IMR-90 (cell line): ENCODE measurements around the gene LIN7B.

Experiments used
- BHLHE40 ChIP-seq: fragments of 150-350 bp; IDR thresholded peaks from 2 replicates; pipeline ENCODE4 v1.6.1; 2016; ENCODE audit warnings: mild to moderate bottlenecking, low read depth, low read length
- CEBPB ChIP-seq: IDR thresholded peaks from 2 replicates; pipeline ENCODE4 v1.6.1; 2012; ENCODE audit warnings: low read depth, low read length, improper control_type of control experiment
- CHD1 ChIP-seq: IDR thresholded peaks from 2 replicates; pipeline ENCODE4 v1.6.1; 2012; ENCODE audit warnings: low read depth, low read length, improper control_type of control experiment
- CTCF ChIP-seq: conservative IDR thresholded peaks from 2 replicates; pipeline ENCODE4 v1.5.1; 2012; ENCODE audit warnings: mild to moderate bottlenecking, low read depth, low read length, improper control_type of control experiment
- FOS ChIP-seq: fragments of 150-350 bp; IDR thresholded peaks from 2 replicates; pipeline ENCODE4 v1.6.1; 2016; ENCODE audit warnings: low read depth, low read length
- MAFK ChIP-seq: IDR thresholded peaks from 2 replicates; pipeline ENCODE4 v1.6.1; 2012; ENCODE audit warnings: low read depth, low read length, improper control_type of control experiment
- MAZ ChIP-seq: IDR thresholded peaks from 2 replicates; pipeline ENCODE4 v1.6.1; 2012; ENCODE audit warnings: low read depth, mild to moderate bottlenecking, low read length, improper control_type of control experiment, moderate library complexity, borderline replicate concordance
- MXI1 ChIP-seq: IDR thresholded peaks from 2 replicates; pipeline ENCODE4 v1.6.1; 2012; ENCODE audit warnings: low read depth, mild to moderate bottlenecking, low read length, moderate library complexity, borderline replicate concordance
- POLR2A ChIP-seq: IDR thresholded peaks from 2 replicates; pipeline ENCODE4 v1.6.1; 2012; ENCODE audit warnings: mild to moderate bottlenecking, low read depth, low read length
- RAD21 ChIP-seq: IDR thresholded peaks from 2 replicates; pipeline ENCODE4 v1.6.1; 2012; ENCODE audit warnings: low read length, improper control_type of control experiment
- RCOR1 ChIP-seq: IDR thresholded peaks from 2 replicates; pipeline ENCODE4 v1.6.1; 2012; ENCODE audit warnings: mild to moderate bottlenecking, low read length, improper control_type of control experiment; ENCODE audit not compliant: insufficient replicate concordance
- RFX5 ChIP-seq: IDR thresholded peaks from 2 replicates; pipeline ENCODE4 v1.8.0; 2012; ENCODE audit warnings: low read depth, mild to moderate bottlenecking, low read length, moderate library complexity
- SMC3 ChIP-seq: fragments of 150-350 bp; IDR thresholded peaks from 2 replicates; pipeline ENCODE4 v1.6.1; 2016; ENCODE audit warnings: low read depth, mild to moderate bottlenecking, antibody characterized with exemption, low read length, moderate library complexity
- USF2 ChIP-seq: fragments of 150-350 bp; IDR thresholded peaks from 2 replicates; pipeline ENCODE4 v1.6.1; 2017; ENCODE audit warnings: mild to moderate bottlenecking, antibody characterized with exemption, low read length, low read depth

GRCh38 chr19:49148044-49148682 is 34.0 kb downstream of the LIN7B start:
- TF ChIP-seq CTCF, result no peak
- no peak for TF ChIP-seq BHLHE40
- no peak for TF ChIP-seq RAD21
- no peak for TF ChIP-seq FOS
- no peak for TF ChIP-seq POLR2A
- no peak for TF ChIP-seq USF2
- TF ChIP-seq MAFK, result no peak
- TF ChIP-seq RFX5, result no peak
- TF ChIP-seq RCOR1, result no peak
- TF ChIP-seq MXI1, result no peak
- no peak for TF ChIP-seq SMC3
- no peak for TF ChIP-seq CEBPB
- no peak for TF ChIP-seq CHD1
- no peak for TF ChIP-seq MAZ
